Tongue (tissue), 2 donors: ENCODE data around the gene ZNF439. TPM values are rescaled to one million over a fixed set of nuclear protein-coding genes. Genes with fewer than 3 reads are reported as not detected.
"Not testable (repeated sequence)": the region's sequence is repeated elsewhere in the genome, so short reads cannot be mapped to it uniquely, and the experiment has no call there.

Experiments
- DNase-seq: peaks from one replicate; pipeline ENCODE4 v3.0.0-alpha.2; 2015
- total RNA-seq: library from RNA; depleted of rRNA; stranded (reverse); fragments of >200 nt; gene quantifications from one replicate; pipeline ENCODE4 v1.2.3, GENCODE V29; 2014

ZNF439 gene
- 8.1 TPM for total RNA-seq

- DNase-seq, result peak; percentile 92
Measured at GRCh38 chr19:11848594-11849469, at the start of gene ZNF439. Gene ZNF439, plus strand, starts transcription at chr19:11848726. Its CDS starts 142 bp downstream, at chr19:11848868.

DNA sequence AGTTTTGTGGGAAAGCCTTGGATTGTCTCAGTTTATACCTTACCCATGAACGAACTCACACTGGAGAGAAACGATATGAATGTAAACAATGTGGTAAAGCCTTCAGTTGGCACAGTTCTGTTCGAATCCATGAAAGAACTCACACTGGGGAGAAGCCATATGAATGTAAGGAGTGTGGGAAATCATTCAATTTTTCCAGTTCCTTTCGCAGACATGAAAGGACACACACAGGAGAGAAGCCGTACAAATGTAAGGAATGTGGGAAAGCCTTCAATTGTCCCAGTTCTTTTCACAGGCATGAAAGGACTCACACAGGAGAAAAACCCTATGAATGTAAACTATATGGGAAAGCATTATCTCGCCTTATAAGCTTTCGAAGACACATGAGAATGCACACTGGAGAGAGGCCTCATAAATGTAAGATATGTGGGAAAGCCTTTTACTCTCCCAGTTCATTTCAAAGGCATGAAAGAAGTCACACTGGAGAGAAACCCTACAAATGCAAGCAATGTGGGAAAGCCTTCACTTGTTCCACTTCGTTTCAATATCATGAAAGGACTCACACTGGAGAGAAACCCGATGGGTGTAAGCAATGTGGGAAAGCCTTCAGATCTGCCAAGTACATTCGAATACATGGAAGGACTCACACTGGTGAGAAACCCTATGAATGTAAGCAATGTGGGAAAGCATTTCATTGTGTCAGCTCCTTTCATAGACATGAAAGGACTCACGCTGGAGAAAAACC lies 42.0 kb upstream of the ZNF439 start:
- no peak for DNase-seq

DNA sequence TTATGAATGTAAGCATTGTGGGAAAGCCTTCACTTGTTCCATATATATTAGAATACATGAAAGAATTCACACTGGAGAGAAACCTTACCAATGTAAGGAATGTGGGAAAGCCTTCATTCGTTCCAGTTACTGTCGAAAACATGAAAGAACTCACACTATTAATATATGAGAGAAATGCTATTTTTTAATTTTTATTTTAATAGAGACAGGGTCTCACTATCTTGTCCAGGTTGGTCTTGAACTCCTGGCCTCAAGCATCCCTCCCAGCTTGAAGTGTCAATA lies 41.5 kb upstream of the ZNF439 start:
- DNase-seq, result no peak

- DNase-seq, result no peak
Measured at GRCh38 chr19:11813703-11814028, 34.9 kb upstream of the ZNF439 start.

GRCh38 chr19:11814029-11814699 lies 34.4 kb upstream of the ZNF439 start, which contains the start of gene ZNF440:
Gene ZNF440, plus strand, starts transcription at chr19:11814273. Its CDS starts 175 bp downstream, at chr19:11814448.
- peak; percentile 97 for DNase-seq

DNA sequence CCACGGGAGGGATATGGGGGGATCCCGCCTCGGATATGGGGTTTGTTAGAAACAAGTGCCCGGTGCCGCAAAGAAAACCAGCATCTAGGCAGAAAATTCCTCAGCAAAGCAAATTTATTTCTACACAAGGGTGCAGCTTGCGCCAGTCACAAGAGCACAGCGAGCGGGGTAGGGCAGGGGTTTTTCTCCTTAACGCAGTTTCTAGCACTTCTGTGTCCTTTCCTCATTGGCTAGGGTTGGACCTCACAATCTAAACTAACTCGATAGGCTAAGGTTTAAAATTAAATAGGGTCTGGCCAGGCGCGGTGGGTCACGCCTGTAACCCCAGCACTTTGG lies 33.9 kb upstream of the ZNF439 start:
- peak; percentile 44 for DNase-seq

- DNase-seq, result no peak
Measured at GRCh38 chr19:11821474-11822109, 26.9 kb upstream of the ZNF439 start.

DNA sequence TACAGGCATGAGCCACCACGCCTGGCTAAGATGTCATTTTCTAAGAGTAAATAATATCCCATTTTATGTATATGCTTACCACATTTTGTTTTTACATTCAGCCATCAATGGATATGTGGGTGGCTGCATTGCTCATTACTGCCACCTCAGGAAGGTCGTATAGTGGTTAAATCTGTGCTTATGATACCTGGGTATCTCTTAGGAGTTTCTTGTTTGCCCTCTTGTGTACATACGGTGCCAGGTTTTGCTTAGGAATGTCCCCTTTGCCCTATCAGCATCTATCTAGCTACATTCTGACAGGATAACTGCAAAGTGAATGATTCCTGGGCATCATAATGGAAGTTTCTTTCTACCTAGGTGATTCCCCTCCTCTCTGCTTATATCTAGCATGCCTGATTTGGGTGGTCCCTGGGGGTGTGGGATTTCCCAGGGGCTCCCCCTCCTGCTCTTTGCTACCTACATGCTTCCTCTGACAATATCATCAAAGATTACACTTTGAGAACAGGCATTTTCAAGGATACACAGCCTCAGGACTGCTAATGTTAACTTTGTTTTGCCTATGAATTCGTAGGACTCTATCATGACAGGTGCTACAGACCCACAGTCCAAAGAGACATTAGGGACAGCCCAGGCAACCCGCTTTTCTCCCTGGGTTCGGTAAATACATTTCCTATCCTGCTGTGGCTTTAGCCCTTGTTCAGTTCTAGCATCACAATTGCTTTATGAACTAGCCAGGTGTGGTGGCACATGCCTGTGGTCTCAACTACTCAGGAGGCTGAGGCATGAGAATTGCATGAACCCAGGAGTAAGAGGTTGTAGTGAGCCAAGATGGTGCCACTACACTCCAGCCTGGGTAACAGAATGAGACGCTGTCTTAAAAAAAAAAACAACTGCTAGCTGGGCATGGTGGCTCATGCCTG lies 19.3 kb upstream of the ZNF439 start:
- not testable (repeated sequence) for DNase-seq

DNA sequence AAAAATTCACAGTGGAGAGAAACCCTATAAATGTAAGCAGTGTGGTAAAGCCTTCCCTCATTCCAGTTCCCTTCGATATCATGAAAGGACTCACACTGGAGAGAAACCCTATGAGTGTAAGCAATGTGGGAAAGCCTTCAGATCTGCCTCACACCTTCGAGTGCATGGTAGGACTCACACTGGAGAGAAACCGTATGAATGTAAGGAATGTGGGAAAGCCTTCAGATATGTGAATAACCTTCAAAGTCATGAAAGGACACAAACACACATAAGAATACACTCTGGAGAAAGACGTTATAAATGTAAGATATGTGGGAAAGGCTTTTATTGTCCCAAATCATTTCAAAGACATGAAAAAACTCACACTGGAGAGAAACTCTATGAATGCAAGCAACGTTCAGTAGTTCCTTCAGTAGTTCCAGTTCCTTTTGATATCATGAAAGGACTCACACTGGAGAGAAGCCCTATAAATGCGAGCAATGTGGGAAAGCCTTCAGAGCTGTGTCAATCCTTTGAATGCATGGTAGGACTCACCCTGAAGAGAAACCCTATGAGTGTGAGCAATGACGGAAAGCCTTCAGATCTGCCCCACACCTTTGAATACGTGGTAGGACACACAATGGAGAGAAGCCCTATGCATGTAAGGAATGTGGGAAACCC lies 16.1 kb upstream of the ZNF439 start:
- DNase-seq, result no peak

- DNase-seq, result no peak
Measured at GRCh38 chr19:11833541-11833940, 15.0 kb upstream of the ZNF439 start.

- not testable (repeated sequence) for DNase-seq
Measured at GRCh38 chr19:11835626-11836066, 12.9 kb upstream of the ZNF439 start.

DNA sequence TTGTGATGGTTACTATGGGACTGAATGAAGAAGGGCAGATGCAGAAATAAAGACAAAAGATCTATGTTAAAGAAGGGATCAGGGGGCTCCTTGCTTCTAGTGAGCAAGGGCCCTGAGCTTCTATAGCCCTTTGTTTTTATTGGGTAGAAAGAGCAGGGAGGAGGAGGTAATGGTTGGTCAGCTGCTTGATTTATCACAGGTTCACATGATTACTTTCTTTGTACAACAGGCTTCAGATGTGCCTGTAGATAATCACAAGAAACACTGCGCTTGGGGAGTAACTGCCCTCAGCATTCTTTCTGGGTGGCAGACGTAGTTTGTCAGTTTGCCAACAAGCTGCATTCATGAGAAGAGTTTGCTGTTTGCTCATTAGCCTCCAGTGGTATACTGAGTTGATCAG lies 4.8 kb upstream of the ZNF439 start:
- no peak for DNase-seq

- not testable (repeated sequence) for DNase-seq
Measured at GRCh38 chr19:11847615-11848014, 911 bp upstream of the ZNF439 start.

GRCh38 chr19:11848200-11848593 lies 329 bp upstream of the ZNF439 start:
- no peak for DNase-seq

GRCh38 chr19:11850289-11850688 lies 1.8 kb downstream of the ZNF439 start:
- not testable (repeated sequence) for DNase-seq

DNA sequence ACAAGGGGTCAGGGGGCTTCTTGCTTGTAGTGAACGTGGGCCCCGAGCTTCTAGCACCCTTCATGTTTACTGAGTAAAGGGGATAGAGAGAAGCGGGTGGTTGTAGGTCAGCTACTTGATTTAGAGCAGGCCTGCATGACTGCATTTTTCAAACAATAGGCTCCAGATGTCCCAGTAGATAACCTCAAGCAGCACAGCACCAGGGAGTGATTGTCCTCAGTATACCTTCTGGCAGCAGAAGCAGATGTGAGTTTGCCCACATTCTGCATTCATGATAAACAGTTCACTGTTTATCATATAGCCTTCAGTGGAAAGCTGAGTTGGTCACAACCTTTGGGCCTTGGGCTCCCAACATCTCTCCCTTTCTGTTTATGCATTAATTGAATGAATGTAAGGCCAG lies 4.8 kb downstream of the ZNF439 start:
- no peak for DNase-seq

- DNase-seq, result no peak
Measured at GRCh38 chr19:11856596-11857250, 8.2 kb downstream of the ZNF439 start.

DNA sequence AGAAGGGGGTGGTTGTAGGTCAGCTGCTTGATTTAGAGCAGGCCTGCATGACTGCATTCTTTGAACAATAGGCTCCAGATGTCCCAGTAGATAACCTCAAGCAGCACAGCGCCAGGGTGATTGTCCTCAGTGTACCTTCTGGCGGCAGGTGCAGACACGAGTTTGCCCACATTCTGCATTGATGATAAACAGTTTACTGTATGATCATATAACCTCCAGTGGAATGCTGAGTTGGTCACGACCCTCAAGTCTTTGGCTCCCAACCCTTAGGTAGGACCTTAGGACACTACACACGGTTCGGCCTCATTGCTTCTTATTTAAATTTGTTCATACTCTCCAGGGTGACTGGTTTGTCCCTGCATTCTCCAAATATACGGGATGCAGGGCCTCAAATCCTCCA lies 12.2 kb downstream of the ZNF439 start:
- no peak for DNase-seq

DNA sequence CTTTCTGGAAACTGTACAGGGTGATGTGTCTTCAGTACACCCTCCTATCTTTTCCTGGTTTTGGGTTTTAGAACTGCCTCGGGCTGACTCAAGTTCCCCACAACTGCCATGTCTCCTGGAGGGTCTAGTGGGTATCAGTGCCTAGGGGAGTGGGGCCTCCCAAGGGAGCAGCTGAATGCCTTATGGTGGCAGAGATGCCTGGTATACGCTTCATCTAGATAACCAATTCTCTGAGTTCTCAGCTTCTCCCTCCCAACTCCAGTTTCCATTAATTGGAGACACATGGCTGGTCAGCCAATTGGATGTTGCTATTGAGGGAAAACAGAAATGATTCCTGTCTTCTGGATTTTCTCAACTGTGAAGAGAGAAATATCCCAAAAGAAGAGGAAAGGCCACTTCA lies 12.8 kb downstream of the ZNF439 start:
- DNase-seq, result no peak

DNA sequence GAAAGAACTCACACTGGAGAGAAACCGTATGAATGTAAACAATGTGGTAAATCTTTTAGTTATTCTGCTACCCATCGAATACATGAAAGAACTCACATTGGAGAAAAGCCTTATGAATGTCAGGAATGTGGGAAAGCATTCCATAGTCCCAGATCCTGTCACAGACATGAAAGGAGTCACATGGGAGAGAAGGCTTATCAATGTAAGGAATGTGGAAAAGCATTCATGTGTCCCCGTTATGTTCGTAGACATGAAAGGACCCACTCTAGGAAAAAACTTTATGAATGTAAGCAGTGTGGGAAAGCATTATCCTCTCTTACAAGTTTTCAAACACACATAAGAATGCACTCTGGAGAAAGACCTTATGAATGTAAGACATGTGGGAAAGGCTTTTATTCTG lies 19.2 kb downstream of the ZNF439 start:
- DNase-seq, result not testable (repeated sequence)
